Activated T-cell treated with anti-CD3 and anti-CD28 coated beads for 48 hours (primary cell): Measurements from ENCODE around the gene DYRK2.
"Not testable (repeated sequence)": the region's sequence is repeated elsewhere in the genome, so short reads cannot be mapped to it uniquely, and the experiment has no call there.

Source experiments
- DNase-seq: peaks from one replicate; pipeline ENCODE4 v3.0.0-alpha.2; 2020; ENCODE audit warnings: low read depth

Gene DYRK2

GRCh38 chr12:67671419-67671818, 22.9 kb downstream of the DYRK2 start:
- DNase-seq = no peak

GRCh38 chr12:67671892-67672291, 23.3 kb downstream of the DYRK2 start:
- DNase-seq = no peak

GRCh38 chr12:67672507-67672906, 24.0 kb downstream of the DYRK2 start:
- not testable (repeated sequence) for DNase-seq

- not testable (repeated sequence) for DNase-seq
Measured at GRCh38 chr12:67673509-67673908, 25.0 kb downstream of the DYRK2 start.

- DNase-seq = no peak
Measured at GRCh38 chr12:67674417-67674816, 25.9 kb downstream of the DYRK2 start.

- no peak for DNase-seq
Measured at GRCh38 chr12:67676624-67677023, 28.1 kb downstream of the DYRK2 start.

GRCh38 chr12:67677166-67677565, 28.6 kb downstream of the DYRK2 start:
- DNase-seq = no peak

- DNase-seq = no peak
Measured at GRCh38 chr12:67681105-67681778, 32.7 kb downstream of the DYRK2 start.

GRCh38 chr12:67681941-67682620, 33.5 kb downstream of the DYRK2 start:
- no peak for DNase-seq

GRCh38 chr12:67689385-67689784, 40.8 kb downstream of the DYRK2 start:
- no peak for DNase-seq

- no peak for DNase-seq
Measured at GRCh38 chr12:67690656-67691055, 42.1 kb downstream of the DYRK2 start.

GRCh38 chr12:67691220-67691619, 42.7 kb downstream of the DYRK2 start:
- no peak for DNase-seq

GRCh38 chr12:67692135-67692534, 43.6 kb downstream of the DYRK2 start:
- DNase-seq = no peak

GRCh38 chr12:67692966-67693365, 44.4 kb downstream of the DYRK2 start:
- no peak for DNase-seq

- no peak for DNase-seq
Measured at GRCh38 chr12:67693894-67694293, 45.3 kb downstream of the DYRK2 start.

- DNase-seq = no peak
Measured at GRCh38 chr12:67694306-67694900, 45.9 kb downstream of the DYRK2 start.

GRCh38 chr12:67695974-67696373, 47.4 kb downstream of the DYRK2 start:
- no peak for DNase-seq

- no peak for DNase-seq
Measured at GRCh38 chr12:67697443-67697842, 48.9 kb downstream of the DYRK2 start.

GRCh38 chr12:67697967-67698366, 49.4 kb downstream of the DYRK2 start:
- DNase-seq = no peak

GRCh38 chr12:67698672-67699581, 50.4 kb downstream of the DYRK2 start:
- DNase-seq = peak; percentile 32

GRCh38 chr12:67701121-67701520, 52.6 kb downstream of the DYRK2 start:
- no peak for DNase-seq

- DNase-seq = no peak
Measured at GRCh38 chr12:67702136-67702535, 53.6 kb downstream of the DYRK2 start.
